ENCODE results near the gene RAVER2. TPM values are rescaled to one million over a fixed set of nuclear protein-coding genes. Genes with fewer than 3 reads are reported as not detected.

Gene RAVER2
- total RNA-seq, 1 donor from 2014 or later: 0.43 TPM

DNA sequence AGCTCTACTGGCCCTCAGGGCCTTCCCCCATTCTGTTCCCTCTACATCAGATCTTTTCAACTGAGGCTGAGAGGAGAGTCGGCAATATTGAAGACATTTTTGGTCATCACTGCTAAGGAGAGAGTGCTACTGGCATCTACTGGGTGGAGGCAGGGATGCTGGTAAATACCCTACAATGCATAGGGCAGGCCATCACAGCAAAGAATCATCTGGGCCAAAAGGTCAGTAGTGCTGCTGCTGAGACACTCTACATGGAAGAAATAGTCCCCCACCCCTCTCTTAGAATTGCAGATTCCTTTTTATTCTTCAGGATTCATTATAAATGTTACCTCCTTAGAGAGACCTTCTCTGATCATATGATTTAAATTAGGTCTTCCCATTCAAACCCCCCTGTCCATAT lies 127.2 kb downstream of the RAVER2 start:
- ATAC-seq (no peak), DNase-seq (ENCODE audit: low spot score) (no peak)

- no peak for ATAC-seq
- no peak for DNase-seq (ENCODE audit: low spot score)
Observed at GRCh38 chr1:64873576-64873975, 128.7 kb downstream of the RAVER2 start.

DNA sequence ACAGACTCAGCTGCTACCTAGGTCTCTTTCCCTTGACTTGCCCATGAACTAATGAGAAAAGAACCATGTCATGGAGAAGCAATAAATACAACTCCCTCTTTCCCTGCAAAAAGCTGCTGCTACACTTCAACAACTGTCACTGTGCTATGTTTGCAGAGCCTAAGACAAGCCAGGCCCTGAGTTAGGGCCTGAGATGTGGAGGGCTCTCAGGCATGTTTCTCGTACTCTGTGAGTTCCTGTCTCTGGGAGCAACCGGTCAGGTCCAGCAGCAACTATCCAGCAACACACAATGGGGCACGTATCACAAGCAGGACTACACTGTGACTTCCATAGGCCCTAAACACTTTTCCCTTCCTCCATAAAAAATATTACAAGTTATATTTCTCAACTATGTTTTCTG lies 129.8 kb downstream of the RAVER2 start:
- DNase-seq (ENCODE audit: low spot score): no peak
- no peak for ATAC-seq

DNA sequence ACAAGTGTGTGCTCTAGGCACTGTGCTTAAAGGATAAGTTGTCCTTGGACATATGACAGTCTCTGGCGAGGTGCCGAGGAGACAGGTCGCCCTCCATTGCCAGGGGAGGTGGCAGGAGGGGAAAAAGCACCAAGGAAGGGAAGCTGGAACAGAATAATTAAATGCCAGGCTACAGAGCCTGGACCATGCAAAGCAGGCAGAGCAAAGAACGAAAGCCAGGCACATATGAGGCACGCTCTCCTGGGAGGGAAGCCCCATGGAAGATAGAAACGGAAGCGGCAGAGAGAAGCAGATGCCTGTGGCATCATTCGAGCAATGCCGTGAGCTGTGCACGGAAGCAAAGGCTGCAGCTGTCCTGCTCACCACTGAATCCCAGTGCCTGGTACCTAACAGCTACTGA lies 130.2 kb downstream of the RAVER2 start:
- DNase-seq (ENCODE audit: low spot score): no peak
- no peak for ATAC-seq

- ATAC-seq (no peak), DNase-seq (ENCODE audit: low spot score) (no peak)
Observed at GRCh38 chr1:64875606-64876005, 130.7 kb downstream of the RAVER2 start.

GRCh38 chr1:64877151-64877550 lies 132.3 kb downstream of the RAVER2 start:
- no peak for DNase-seq (ENCODE audit: low spot score)

DNA sequence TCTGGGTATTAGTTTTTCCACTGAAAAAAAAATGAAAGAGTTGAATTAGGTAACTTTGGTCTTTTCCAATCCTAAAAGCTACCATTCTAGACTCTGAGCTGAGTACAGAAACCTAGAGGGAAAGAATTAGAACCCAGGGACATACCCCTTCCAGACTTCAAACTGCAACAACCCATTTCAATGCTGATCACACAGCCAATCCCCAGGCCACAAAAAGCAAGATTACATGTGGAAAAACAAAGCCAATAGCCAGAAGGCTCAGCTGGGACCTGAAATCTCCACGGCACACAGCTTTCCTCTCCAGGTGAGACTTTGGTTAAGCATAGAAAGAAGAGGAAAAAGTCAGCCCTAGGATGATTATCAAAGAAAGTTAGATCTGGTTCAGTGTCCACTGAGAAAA lies 132.7 kb downstream of the RAVER2 start:
- ATAC-seq: no peak

More at GRCh38 chr1:64877151-64877550, 132.3 kb downstream of the RAVER2 start:
- no peak for ATAC-seq

DNA sequence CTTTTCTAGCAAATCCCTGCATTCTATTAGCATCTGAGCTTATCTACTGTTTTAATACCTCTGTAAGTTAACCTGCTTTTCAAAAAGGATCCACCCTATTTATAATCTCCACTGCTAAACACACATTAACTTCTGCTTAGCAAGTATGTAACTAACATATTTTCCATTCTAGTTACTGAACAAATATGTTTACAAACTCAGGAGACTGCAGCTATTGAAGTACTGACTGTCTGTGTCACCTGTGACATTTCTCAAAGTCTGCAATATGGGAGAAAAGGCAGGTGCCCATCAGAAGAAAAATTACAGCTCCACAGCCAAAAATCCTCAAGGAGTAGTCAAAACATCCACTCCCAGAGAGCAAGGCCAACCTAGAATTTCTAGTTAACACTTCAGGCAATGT lies 133.2 kb downstream of the RAVER2 start:
- DNase-seq (ENCODE audit: low spot score) (no peak), ATAC-seq (no peak)

More for the DNA sequence above, 132.7 kb downstream of the RAVER2 start:
- DNase-seq (ENCODE audit: low spot score): no peak

- no peak for ATAC-seq
Observed at GRCh38 chr1:64878931-64879611, 134.2 kb downstream of the RAVER2 start.

DNA sequence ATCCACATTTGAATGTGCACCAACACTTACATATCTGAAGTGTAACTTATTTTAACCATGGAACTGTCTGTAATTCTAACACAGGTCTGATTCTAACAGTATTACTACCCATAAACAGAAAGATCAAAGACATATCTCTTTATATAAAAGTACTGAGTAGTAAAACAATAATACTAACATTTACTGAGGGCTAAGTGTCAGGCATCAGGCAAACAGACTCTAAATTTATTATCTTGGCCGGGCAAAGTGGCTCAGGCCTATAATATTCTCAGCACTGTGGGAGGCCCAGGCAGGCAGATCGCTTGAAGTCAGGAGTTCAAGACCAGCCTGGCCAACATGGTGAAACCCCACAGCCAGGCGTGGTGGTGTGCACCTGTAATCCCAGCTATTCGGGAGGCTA lies 135.6 kb downstream of the RAVER2 start:
- DNase-seq (ENCODE audit: low spot score) (no peak), ATAC-seq (no peak)

More at GRCh38 chr1:64878931-64879611, 134.2 kb downstream of the RAVER2 start:
- DNase-seq (ENCODE audit: low spot score): no peak

DNA sequence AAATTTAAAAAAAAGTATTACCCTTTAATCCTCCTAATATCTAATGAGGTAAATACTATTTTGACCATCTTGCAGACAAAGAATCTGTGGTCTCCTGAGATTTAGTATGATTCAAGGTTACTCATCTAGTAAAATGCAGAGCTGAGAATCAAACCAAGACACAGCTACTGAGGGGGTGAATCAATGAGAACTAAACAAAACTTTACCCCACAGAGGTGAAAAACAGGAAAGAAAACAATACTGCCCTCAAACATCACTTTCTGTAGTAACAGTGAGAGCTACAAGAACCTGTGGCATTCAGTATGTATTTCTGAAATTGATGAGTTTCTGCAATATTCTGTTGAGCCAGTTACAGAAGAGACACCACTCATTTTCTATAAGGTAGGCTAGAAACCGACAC lies 136.4 kb downstream of the RAVER2 start:
- DNase-seq (ENCODE audit: low spot score) (no peak), ATAC-seq (no peak)

Other genes with a start within 250 kb of the RAVER2 start
- 43.3 TPM for gene JAK1, start 221.5 kb downstream of the RAVER2 start, total RNA-seq

Data from left lobe of liver (tissue), 2 donors.